ENCODE measurements around the gene RAB21. TPM values are rescaled to one million over a fixed set of nuclear protein-coding genes. Genes with fewer than 3 reads are reported as not detected.

Gene RAB21
- total RNA-seq, 1 experiment from 2014 or later, result 27.3 TPM

- BruUV-seq (replicated peaks), result no TSS peak
- CTCF ChIA-PET, result no interaction called here
- POLR2A ChIA-PET (ENCODE audit: unreplicated experiment), result no interaction called here
Measured at GRCh38 chr12:71849109-71849851, 94.6 kb downstream of the RAB21 start.

More at GRCh38 chr12:71849109-71849851, 94.6 kb downstream of the RAB21 start:
- intact Hi-C loops (cut with micrococcal nuclease), result no loop called here
- peaks cover 74% of the 10 kb centered on the region for H3K79me2 ChIP-seq (ENCODE audit: low read length)
- peaks cover 7% of the 10 kb centered on the region; the same call in 1 of the 2 replicates for H3K4me1 ChIP-seq (ENCODE audit: insufficient read depth, low read length)
- H3K9me3 ChIP-seq (ENCODE audit: low read length), result no peaks in the 10 kb centered on the region
- ATAC-seq (no peak), DNase-seq (no peak)
- H4K20me1 ChIP-seq (ENCODE audit: low read length), result 0 out of 2 replicates have a peak, but pooled peaks cover 9% of the 10 kb centered on the region
- no peak overlapping the region for H3K4me2 ChIP-seq (ENCODE audit: low read length)
- no peak overlapping the region for H2AFZ ChIP-seq (ENCODE audit: low read length)
- H3K9me2 ChIP-seq (replicated peaks; ENCODE audit: low read length), result no peaks in the 10 kb centered on the region
- H3K27ac ChIP-seq (ENCODE audit: low read length), result no peak overlapping the region
- H3F3A ChIP-seq (ENCODE audit: low read length, unreplicated experiment), result no peaks in the 10 kb centered on the region
- no peak overlapping the region for H3K9ac ChIP-seq (ENCODE audit: low read length)
- H3K4me3 ChIP-seq (ENCODE audit: low read length), result no peak overlapping the region
- H3K36me3 ChIP-seq (ENCODE audit: low read depth, low read length), result no peaks in the 10 kb centered on the region
- TF ChIP-seq EZH2phosphoT487 (IDR thresholded peaks at IDR 0.05; ENCODE audit: borderline replicate concordance, low read length), result no peak
- TF ChIP-seq CTCF (conservative IDR thresholded peaks at IDR 0.05; ENCODE audit: low read depth, low read length), result no peak
- TF ChIP-seq EZH2 (IDR thresholded peaks at IDR 0.05; ENCODE audit: low read length, unreplicated experiment), result no peak
- no peaks in the 10 kb centered on the region for H3K27me3 ChIP-seq (ENCODE audit: low read length)

Other genes with a start within 250 kb of the RAB21 start
- gene ZFC3H1, start 91.0 kb upstream of the RAB21 start, total RNA-seq (2014; rRNA removed), result 13.7 and 18.5 TPM in 2 replicates
- 1.2 and 2.4 TPM in 2 replicates for gene THAP2, start 90.6 kb upstream of the RAB21 start, total RNA-seq (2014; rRNA removed)
- 14.3 and 17.5 TPM in 2 replicates for gene TMEM19, start 68.8 kb upstream of the RAB21 start, total RNA-seq (2014; rRNA removed)
- gene TBC1D15, start 84.9 kb downstream of the RAB21 start, total RNA-seq (2014; rRNA removed), result 9.7 and 12.5 TPM in 2 replicates
- not detected in 2 replicates for gene TPH2, start 184.0 kb downstream of the RAB21 start, total RNA-seq (2014; rRNA removed)

All from PC-3 (cell line).